HG02938 (cell line): ENCODE measurements around the gene ANP32D.
"Not testable (repeated sequence)": the region's sequence is repeated elsewhere in the genome, so short reads cannot be mapped to it uniquely, and the experiment has no call there.

Source experiments
- ATAC-seq: cut with Tn5 transposase; IDR thresholded peaks from one replicate; pipeline ENCODE4 v1.9.1; 2021; ENCODE audit warnings: mild to moderate bottlenecking, moderate library complexity; ENCODE audit not compliant: unreplicated experiment

The ANP32D gene

GRCh38 chr12:48472259-48472658 lies at the start of gene ANP32D:
TSS of gene ANP32D (plus strand) at chr12:48472559. CDS start at chr12:48472665, 106 bp downstream.
- ATAC-seq = no peak

- no peak for ATAC-seq
Observed at GRCh38 chr12:48423171-48423570, 49.2 kb upstream of the ANP32D start.

GRCh38 chr12:48424644-48425043 lies 47.7 kb upstream of the ANP32D start:
- no peak for ATAC-seq

GRCh38 chr12:48434016-48434415 lies 38.3 kb upstream of the ANP32D start:
- not testable (repeated sequence) for ATAC-seq

GRCh38 chr12:48441069-48441468 lies 31.3 kb upstream of the ANP32D start:
- ATAC-seq = no peak

GRCh38 chr12:48442179-48442847 lies 30.0 kb upstream of the ANP32D start:
- ATAC-seq = no peak

GRCh38 chr12:48445538-48445937 lies 26.8 kb upstream of the ANP32D start:
- ATAC-seq = no peak

- ATAC-seq = no peak
Observed at GRCh38 chr12:48446161-48446776, 26.1 kb upstream of the ANP32D start.

- ATAC-seq = no peak
Observed at GRCh38 chr12:48447755-48448154, 24.6 kb upstream of the ANP32D start.

GRCh38 chr12:48451372-48451771 lies 21.0 kb upstream of the ANP32D start:
- no peak for ATAC-seq

- ATAC-seq = not testable (repeated sequence)
Observed at GRCh38 chr12:48452961-48453360, 19.4 kb upstream of the ANP32D start.

- no peak for ATAC-seq
Observed at GRCh38 chr12:48454667-48455066, 17.7 kb upstream of the ANP32D start.

- no peak for ATAC-seq
Observed at GRCh38 chr12:48455116-48455515, 17.2 kb upstream of the ANP32D start.

GRCh38 chr12:48459259-48459658 lies 13.1 kb upstream of the ANP32D start:
- ATAC-seq = no peak

- ATAC-seq = not testable (repeated sequence)
Observed at GRCh38 chr12:48469027-48469426, 3.3 kb upstream of the ANP32D start.

- no peak for ATAC-seq
Observed at GRCh38 chr12:48473061-48473460, 702 bp downstream of the ANP32D start.

- ATAC-seq = not testable (repeated sequence)
Observed at GRCh38 chr12:48474497-48474896, 2.1 kb downstream of the ANP32D start.

- no peak for ATAC-seq
Observed at GRCh38 chr12:48482198-48482597, 9.8 kb downstream of the ANP32D start, which contains the start of gene C12orf54. TSS of gene C12orf54 (plus strand) at chr12:48482498. CDS start at chr12:48483297, 799 bp downstream.

- no peak for ATAC-seq
Observed at GRCh38 chr12:48482930-48483329, 10.6 kb downstream of the ANP32D start.

GRCh38 chr12:48486261-48486660 lies 13.9 kb downstream of the ANP32D start:
- no peak for ATAC-seq

- ATAC-seq = no peak
Observed at GRCh38 chr12:48486679-48487078, 14.3 kb downstream of the ANP32D start.

GRCh38 chr12:48489012-48489411 lies 16.7 kb downstream of the ANP32D start:
- ATAC-seq = peak; percentile 92
